NOMO-1 treated with dmso at 0.1 percent for 144 hours (cell line): ENCODE measurements around the gene PRPSAP1.

Experiments used
- DNase-seq: peaks from one replicate; lab custom pipeline; 2025; ENCODE audit not compliant: unreplicated experiment; lab: John Stamatoyannopoulos, UW

Gene PRPSAP1

GRCh38 chr17:76353599-76354316, at the start of gene PRPSAP1:
TSS of gene PRPSAP1 (minus strand) at chr17:76353916. CDS start at chr17:76353703, 213 bp downstream.
- DNase-seq: peak; percentile 89

- no peak for DNase-seq
Measured at GRCh38 chr17:76402711-76403110, 49.0 kb upstream of the PRPSAP1 start.

- DNase-seq: no peak
Measured at GRCh38 chr17:76399175-76400172, 45.8 kb upstream of the PRPSAP1 start.

- DNase-seq: no peak
Measured at GRCh38 chr17:76398523-76399174, 44.9 kb upstream of the PRPSAP1 start.

GRCh38 chr17:76397687-76398522, 44.2 kb upstream of the PRPSAP1 start:
- peak; percentile 35 for DNase-seq

- DNase-seq: no peak
Measured at GRCh38 chr17:76397184-76397583, 43.5 kb upstream of the PRPSAP1 start.

GRCh38 chr17:76395980-76396379, 42.3 kb upstream of the PRPSAP1 start:
- DNase-seq: no peak

- DNase-seq: no peak
Measured at GRCh38 chr17:76394166-76394565, 40.5 kb upstream of the PRPSAP1 start.

GRCh38 chr17:76391200-76391715, 37.5 kb upstream of the PRPSAP1 start:
- DNase-seq: no peak

- no peak for DNase-seq
Measured at GRCh38 chr17:76390003-76390421, 36.3 kb upstream of the PRPSAP1 start.

- no peak for DNase-seq
Measured at GRCh38 chr17:76388966-76389888, 35.5 kb upstream of the PRPSAP1 start.

- DNase-seq: no peak
Measured at GRCh38 chr17:76386966-76387765, 33.5 kb upstream of the PRPSAP1 start.

- DNase-seq: peak; percentile 66
Measured at GRCh38 chr17:76385892-76386786, 32.4 kb upstream of the PRPSAP1 start.

GRCh38 chr17:76384987-76385891, 31.5 kb upstream of the PRPSAP1 start:
- DNase-seq: no peak

- peak; percentile 62 for DNase-seq
Measured at GRCh38 chr17:76384222-76384986, 30.7 kb upstream of the PRPSAP1 start, which contains the start of gene SPHK1. TSS of gene SPHK1 (plus strand) at chr17:76384609. CDS start at chr17:76385645, 1,036 bp downstream.
